ENCODE results near the gene SETD2. TPM values are rescaled to one million over a fixed set of nuclear protein-coding genes. Genes with fewer than 3 reads are reported as not detected.

SETD2 gene
- total and polyA plus RNA-seq, 9 of the 15 experiments (the other 6 are each of a cell fraction or from before 2014, with no cell fraction given), result 8.2 to 44.0 (median 33.6) TPM

- Histone ChIP-seq H3K4me2 (ENCODE audit: insufficient read depth, low read length) (no peak overlapping the region), H3K4me3 (no peak overlapping the region), H3K9ac (ENCODE audit: insufficient read depth in 1 of 2, low read depth in 2 of 2, low read length in 2 of 2) (no peak overlapping the region), H3K36me3 (ENCODE audit: control insufficient read depth, insufficient read depth, low read length) (0 out of 3 replicates have a peak, but pooled peaks cover 3% of the 10 kb centered on the region), H3K27ac (ENCODE audit: extremely low read depth, low read depth, low read length) (no peak overlapping the region), H3K9me3 (replicated peaks; ENCODE audit: control insufficient read depth, insufficient read depth, low read depth, low read length) (no peaks in the 10 kb centered on the region), H3K4me1 (replicated peaks in 1 of 2; ENCODE audit: control insufficient read depth in 2 of 2, insufficient read depth in 2 of 2, low read length in 2 of 2) (no peaks in the 10 kb centered on the region), H3K79me2 (ENCODE audit: control insufficient read depth, insufficient read depth, low read length) (no peaks in the 10 kb centered on the region), H3K9me1 (ENCODE audit: control insufficient read depth, insufficient read depth, low read length) (no peaks in the 10 kb centered on the region), H4K20me1 (replicated peaks; ENCODE audit: control insufficient read depth, insufficient read depth, low read length) (no peaks in the 10 kb centered on the region), H2AFZ (ENCODE audit: low read depth, low read length) (no peak overlapping the region), H3K27me3 (ENCODE audit: control insufficient read depth in 2 of 2, insufficient read depth in 2 of 2, low read length in 2 of 2) (no peaks in the 10 kb centered on the region)
- BruUV-seq (replicated peaks), result no TSS peak
- TF ChIP-seq POLR3A (IDR thresholded peaks at IDR 0.05; ENCODE audit: borderline replicate concordance, extremely low read depth, insufficient read depth, insufficient read length), result no peak
- TF ChIP-seq ZBTB7A (IDR thresholded peaks at IDR 0.05; ENCODE audit: borderline replicate concordance, control insufficient read depth, low read depth, low read length), result no peak
- no peak for TF ChIP-seq ZNF354B (CRISPR knock-in tag; IDR thresholded peaks at IDR 0.05)
- no peak for TF ChIP-seq ZNF511 (CRISPR knock-in tag; IDR thresholded peaks at IDR 0.05)
- peak; percentile 57 for TF ChIP-seq C11orf30 (IDR thresholded peaks at IDR 0.05; ENCODE audit: low read depth)
- no peak for TF ChIP-seq ZNF76 (CRISPR knock-in tag; IDR thresholded peaks at IDR 0.05; ENCODE audit: borderline replicate concordance)
- peak; percentile 74 for TF ChIP-seq ZNF316 (IDR thresholded peaks at IDR 0.05)
- no peak for TF ChIP-seq PATZ1 (CRISPR knock-in tag; IDR thresholded peaks at IDR 0.05; ENCODE audit: borderline replicate concordance)
- TF ChIP-seq NUFIP1 (IDR thresholded peaks at IDR 0.05; ENCODE audit: partially characterized antibody), result no peak
- no peak for TF ChIP-seq SMAD2 (IDR thresholded peaks at IDR 0.05; ENCODE audit: low read depth, low read length)
- POLR2A ChIA-PET, result interaction anchor here (1.9 kb wide), 1 partner anchor 13 kb away, joined by 10 read pairs; the partner anchor contains the start of gene SETD2
- DNase-seq (ENCODE audit: extremely low read depth in 1 of 4, low spot score in 3 of 4), result no peak
- CTCF ChIA-PET (ENCODE audit: low intra/inter-chr PET ratio), result no interaction called here
- no peak for FAIRE-seq
- intact Hi-C loops (cut with micrococcal nuclease) (no loop called here), in situ Hi-C loops (cut with MboI) (no loop called here)
- 89% methylated on average over 5 of the region's 5 CpGs for WGBS (ENCODE audit: insufficient coverage, low coverage, missing lambda C conversion rate)
- no peak for ATAC-seq
Observed at GRCh38 chr3:47176582-47176981, 12.7 kb upstream of the SETD2 start.
